Upper lobe of left lung (tissue), 4 donors: ENCODE measurements around the gene ITGB1BP2.

Source experiments
- CTCF ChIP-seq, 6 experiments: fragments of 450-650 bp in 4 of 6; fragments of 200-600 bp in 2 of 6; sonication (generic) in 2 of 6; IDR thresholded peaks; one replicate each; pipeline ENCODE4 v1.5.1; 2016 to 2019; ENCODE audit warnings: antibody characterized with exemption in 6 of 6
- POLR2A ChIP-seq, 4 donors: fragments of 450-650 bp; IDR thresholded peaks; one replicate each; pipeline ENCODE4 v1.5.1; 2016 to 2017; ENCODE audit warnings: antibody characterized with exemption in 4 of 4, mild to moderate bottlenecking in 2 of 4

- TF ChIP-seq POLR2A (IDR thresholded peaks at IDR 0.05) (no peak), CTCF (IDR thresholded peaks at IDR 0.05) (no peak)
Measured at GRCh38 chrX:71320126-71320525, 18.6 kb downstream of the ITGB1BP2 start.
